Endodermal cell (in vitro differentiated cells): ENCODE results near the gene HDAC4. TPM values are rescaled to one million over a fixed set of nuclear protein-coding genes. Genes with fewer than 3 reads are reported as not detected.

Experiments
- DNase-seq: peaks from one replicate; pipeline ENCODE4 v3.0.0-alpha.2; 2017
- H3K27ac ChIP-seq: 2 replicates; pipeline ENCODE4 v1.5.1; 2013; ENCODE audit warnings: mild to moderate bottlenecking, low read depth, low read length, moderate library complexity
- H3K27me3 ChIP-seq: 2 replicates; pipeline ENCODE4 v1.6.1; 2013; ENCODE audit warnings: mild to moderate bottlenecking, low read length, moderate library complexity; ENCODE audit not compliant: insufficient read depth, control insufficient read depth, poor library complexity, severe bottlenecking
- H3K36me3 ChIP-seq: 2 replicates; pipeline ENCODE4 v1.7.0; 2013; ENCODE audit warnings: mild to moderate bottlenecking, low read length, moderate library complexity; ENCODE audit not compliant: control insufficient read depth, insufficient read depth
- H3K4me1 ChIP-seq: one replicate; pipeline ENCODE4 v1.7.0; 2013; ENCODE audit warnings: low read length; ENCODE audit not compliant: control insufficient read depth, insufficient read depth
- H3K4me3 ChIP-seq: 2 replicates; pipeline ENCODE4 v1.5.1; 2013; ENCODE audit warnings: mild to moderate bottlenecking, low read length, moderate library complexity
- H3K9ac ChIP-seq: 2 replicates; pipeline ENCODE4 v1.6.1; 2013; ENCODE audit warnings: mild to moderate bottlenecking, low read length, moderate library complexity; ENCODE audit not compliant: poor library complexity, severe bottlenecking; ENCODE audit errors: extremely low read depth
- H3K9me3 ChIP-seq: 2 replicates; pipeline ENCODE4 v1.6.1; 2013; ENCODE audit warnings: mild to moderate bottlenecking, low read length, moderate library complexity; ENCODE audit not compliant: control insufficient read depth
- H3K27ac Mint-ChIP-seq: 2 replicates; pipeline ENCODE4 v1.8.0; 2020; ENCODE audit warnings: mixed read lengths
- H3K27me3 Mint-ChIP-seq: 2 replicates; pipeline ENCODE4 v1.8.0; 2021; ENCODE audit warnings: mild to moderate bottlenecking, mixed read lengths; ENCODE audit not compliant: insufficient read depth
- H3K36me3 Mint-ChIP-seq: 2 replicates; pipeline ENCODE4 v1.8.0; 2020; ENCODE audit warnings: low read depth, mixed read lengths
- H3K4me1 Mint-ChIP-seq: 2 replicates; pipeline ENCODE4 v1.8.0; 2020; ENCODE audit warnings: mixed read lengths
- H3K4me3 Mint-ChIP-seq: 2 replicates; pipeline ENCODE4 v1.8.0; 2020; ENCODE audit warnings: mild to moderate bottlenecking, moderate library complexity, mixed read lengths
- H3K9me3 Mint-ChIP-seq: 2 replicates; pipeline ENCODE4 v1.8.0; 2020; ENCODE audit warnings: mild to moderate bottlenecking, mixed read lengths
- WGBS, 2 experiments: methylation state at CpG; one replicate each; pipeline versions ENCODE4 v1.1.5 to v1.1.7; 2013; ENCODE audit warnings: missing lambda C conversion rate in 2 of 2, mixed read lengths in 1 of 2; ENCODE audit not compliant: insufficient coverage in 1 of 2, insufficient read length in 1 of 2; 5-methylcytosine and 5-hydroxymethylcytosine counted together
- total RNA-seq, 2 donors: library from RNA; stranded (reverse); fragmentation: NEBNext Ultra II Directional in 1 of 2; extraction: Animal tissue kit (Norgen Biotek cat#: 25700) in 1 of 2; gene quantifications; 2 replicates in 1 of 2; 3 replicates in 1 of 2; pipeline ENCODE4 v1.2.1, GENCODE V29; 2021
- TF ChIP-seq, protein P1 (sequence below): fragments of 200-600 bp; sonication (generic); conservative IDR thresholded peaks from 2 replicates; pipeline ENCODE4 v1.5.0; 2021; ENCODE audit warnings: antibody characterized with exemption, mild to moderate bottlenecking

The HDAC4 gene
- total RNA-seq, 2 donors from 2014 or later = 45.7 to 51.2 TPM

DNA sequence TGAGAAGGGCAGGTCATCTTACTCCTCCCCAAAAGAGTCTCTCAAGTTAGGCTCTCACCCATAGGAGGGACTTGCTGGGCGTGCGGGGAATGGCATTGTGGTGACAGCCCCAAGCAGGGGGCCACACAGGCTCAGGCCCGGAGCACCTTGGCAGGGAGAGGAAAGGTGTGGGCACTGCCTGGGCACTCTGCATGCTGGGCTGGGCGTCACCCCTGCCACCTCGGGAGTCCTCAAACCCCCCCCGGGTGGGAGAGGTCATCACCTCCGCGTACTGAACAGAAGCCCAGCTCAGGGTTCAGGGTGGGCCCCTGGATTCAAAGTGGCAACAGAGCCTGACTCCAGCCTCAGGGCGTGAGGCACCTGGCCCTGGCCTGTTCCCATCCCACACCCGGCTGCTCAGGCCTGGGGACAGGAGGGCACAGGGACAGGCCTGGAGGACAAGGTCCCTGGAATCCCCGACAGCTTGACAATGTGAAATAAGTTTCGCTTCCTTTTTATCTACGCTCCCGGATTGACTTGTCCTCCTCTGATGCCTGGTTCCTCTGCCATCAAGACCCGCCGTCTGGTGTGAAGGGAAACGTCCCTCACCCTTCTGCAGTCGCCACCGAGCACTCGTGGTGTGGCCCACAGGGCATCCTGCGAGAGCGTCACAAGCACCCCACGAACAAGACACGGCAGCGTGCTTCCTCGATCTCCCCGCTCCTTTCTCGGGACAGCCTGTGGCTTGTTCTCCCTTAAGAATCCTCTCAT lies 97.8 kb downstream of the HDAC4 start:
- H3K27me3 Mint-ChIP-seq = no peaks in the 10 kb centered on the region
- TF ChIP-seq, protein P1, sequence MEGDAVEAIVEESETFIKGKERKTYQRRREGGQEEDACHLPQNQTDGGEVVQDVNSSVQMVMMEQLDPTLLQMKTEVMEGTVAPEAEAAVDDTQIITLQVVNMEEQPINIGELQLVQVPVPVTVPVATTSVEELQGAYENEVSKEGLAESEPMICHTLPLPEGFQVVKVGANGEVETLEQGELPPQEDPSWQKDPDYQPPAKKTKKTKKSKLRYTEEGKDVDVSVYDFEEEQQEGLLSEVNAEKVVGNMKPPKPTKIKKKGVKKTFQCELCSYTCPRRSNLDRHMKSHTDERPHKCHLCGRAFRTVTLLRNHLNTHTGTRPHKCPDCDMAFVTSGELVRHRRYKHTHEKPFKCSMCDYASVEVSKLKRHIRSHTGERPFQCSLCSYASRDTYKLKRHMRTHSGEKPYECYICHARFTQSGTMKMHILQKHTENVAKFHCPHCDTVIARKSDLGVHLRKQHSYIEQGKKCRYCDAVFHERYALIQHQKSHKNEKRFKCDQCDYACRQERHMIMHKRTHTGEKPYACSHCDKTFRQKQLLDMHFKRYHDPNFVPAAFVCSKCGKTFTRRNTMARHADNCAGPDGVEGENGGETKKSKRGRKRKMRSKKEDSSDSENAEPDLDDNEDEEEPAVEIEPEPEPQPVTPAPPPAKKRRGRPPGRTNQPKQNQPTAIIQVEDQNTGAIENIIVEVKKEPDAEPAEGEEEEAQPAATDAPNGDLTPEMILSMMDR = no peak
- no peaks in the 10 kb centered on the region for H3K9me3 Mint-ChIP-seq
- 95 to 97% methylated on average over 25 to 28 of the region's 28 CpGs for WGBS, 2 experiments
- Histone ChIP-seq H3K9ac (no peak overlapping the region), H3K4me1 (no peaks in the 10 kb centered on the region), H3K9me3 (no peaks in the 10 kb centered on the region), H3K36me3 (no peaks in the 10 kb centered on the region), H3K4me3 (no peak overlapping the region), H3K27me3 (no peaks in the 10 kb centered on the region), H3K27ac (no peak overlapping the region)
- H3K4me3 Mint-ChIP-seq = no peak overlapping the region
- peak overlapping the region; percentile 28 for H3K27ac Mint-ChIP-seq
- H3K36me3 Mint-ChIP-seq = no peaks in the 10 kb centered on the region
- H3K4me1 Mint-ChIP-seq = peaks cover 6% of the 10 kb centered on the region
- DNase-seq = peak; percentile 36

DNA sequence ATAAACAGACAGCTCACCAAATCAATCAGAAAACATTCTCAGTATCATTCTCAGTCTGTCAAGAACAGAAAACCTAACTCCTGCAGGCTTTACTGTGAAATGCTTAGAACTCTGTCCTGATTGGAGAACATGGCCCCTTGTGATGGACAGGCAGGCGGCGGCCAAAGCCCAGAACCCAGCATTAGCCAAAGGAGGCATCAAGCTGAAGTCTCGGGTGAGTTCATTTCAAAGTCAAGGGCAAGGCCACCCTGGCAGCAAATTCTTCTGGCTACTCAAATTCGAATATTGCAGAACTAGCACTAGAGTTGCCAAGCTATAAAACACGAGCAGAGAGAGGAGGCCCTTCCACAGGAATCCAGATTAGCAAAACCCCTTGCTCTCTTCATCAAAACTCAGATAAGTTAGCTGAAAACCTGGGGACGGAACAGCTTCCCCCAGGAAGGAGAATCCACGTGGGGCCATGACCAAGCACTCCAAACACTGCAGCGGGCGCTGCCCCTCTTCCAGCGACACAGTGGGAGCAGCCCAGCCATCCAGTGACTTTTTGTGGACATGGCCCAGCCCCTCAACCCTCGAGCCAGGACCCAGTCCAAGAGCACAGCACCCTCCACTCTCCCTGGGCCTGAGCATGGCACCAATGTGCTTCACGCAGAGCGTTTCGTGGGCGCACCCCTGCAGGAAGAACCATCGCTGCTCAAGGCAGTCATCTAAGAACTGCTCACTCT lies 98.6 kb downstream of the HDAC4 start:
- TF ChIP-seq, protein P1 = no peak
- H3K9me3 Mint-ChIP-seq = no peaks in the 10 kb centered on the region
- no peaks in the 10 kb centered on the region for H3K9me3 ChIP-seq
- no peak overlapping the region for H3K4me3 Mint-ChIP-seq
- H3K4me3 ChIP-seq = no peak overlapping the region
- peaks cover 2% of the 10 kb centered on the region for H3K4me1 Mint-ChIP-seq
- H3K27ac ChIP-seq = no peak overlapping the region
- no peak overlapping the region for H3K9ac ChIP-seq
- whole genome bisulfite sequencing, 2 experiments = 92 to 99% methylated on average over 14 to 16 of the region's 16 CpGs
- no peaks in the 10 kb centered on the region for H3K36me3 ChIP-seq
- no peaks in the 10 kb centered on the region for H3K27me3 ChIP-seq
- peak; percentile 49 for DNase-seq
- no peaks in the 10 kb centered on the region for H3K36me3 Mint-ChIP-seq
- H3K27me3 Mint-ChIP-seq = no peaks in the 10 kb centered on the region
- peak overlapping the region; percentile 21 for H3K27ac Mint-ChIP-seq
- no peaks in the 10 kb centered on the region for H3K4me1 ChIP-seq

DNA sequence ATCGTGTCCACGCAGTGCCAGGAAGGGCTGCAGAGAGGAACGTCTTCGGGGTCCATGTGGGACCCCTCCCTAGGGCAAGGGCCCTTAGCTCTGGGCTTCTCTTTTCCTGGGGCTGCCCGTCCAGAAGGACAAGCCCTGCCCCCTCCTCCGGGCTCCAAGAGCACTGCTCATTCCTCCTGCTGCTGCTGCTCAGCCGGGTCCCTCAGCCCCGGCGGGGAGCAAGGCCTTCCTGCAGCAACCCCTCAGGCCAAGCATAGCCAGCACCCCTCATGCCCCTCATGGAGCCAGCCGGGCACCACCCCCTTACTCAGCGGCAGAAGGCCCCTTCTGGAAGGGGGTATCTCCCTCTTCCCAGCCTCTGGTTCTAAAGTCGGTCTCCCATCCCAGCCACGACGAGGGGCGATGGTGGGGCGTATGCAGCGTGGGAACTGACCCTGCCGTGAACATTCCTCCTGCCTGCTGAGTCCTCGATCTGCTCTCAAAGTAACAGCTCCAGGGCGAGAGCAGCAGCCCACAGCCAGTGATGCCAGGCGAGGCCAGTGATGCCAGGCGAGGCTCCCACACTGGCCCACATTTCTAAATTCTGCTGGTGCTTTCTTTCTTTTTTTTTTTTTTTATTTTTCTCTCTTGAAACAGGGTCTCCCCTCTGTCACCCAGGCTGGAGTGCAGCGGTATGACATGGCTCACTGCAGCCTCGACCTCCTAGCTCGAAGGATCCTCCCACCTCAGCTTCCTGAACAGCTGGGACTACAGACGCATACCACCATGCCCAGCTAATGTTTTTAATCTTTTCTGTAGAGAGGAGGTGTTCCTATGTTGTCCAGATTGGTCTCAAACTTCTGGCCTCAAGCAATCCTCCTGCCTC lies 99.7 kb downstream of the HDAC4 start:
- no peaks in the 10 kb centered on the region for H3K27me3 ChIP-seq
- no peak overlapping the region for H3K4me3 ChIP-seq
- H3K9me3 Mint-ChIP-seq = no peaks in the 10 kb centered on the region
- no peak overlapping the region for H3K9ac ChIP-seq
- H3K9me3 ChIP-seq = no peaks in the 10 kb centered on the region
- H3K4me3 Mint-ChIP-seq = no peak overlapping the region
- no peak overlapping the region for H3K27ac Mint-ChIP-seq
- H3K4me1 Mint-ChIP-seq = peaks cover 11% of the 10 kb centered on the region
- H3K27me3 Mint-ChIP-seq = no peaks in the 10 kb centered on the region
- peak; percentile 44 for DNase-seq
- H3K4me1 ChIP-seq = peaks cover 7% of the 10 kb centered on the region
- no peak overlapping the region for H3K27ac ChIP-seq
- 92 to 93% methylated on average over 13 to 26 of the region's 26 CpGs for WGBS, 2 experiments
- no peaks in the 10 kb centered on the region for H3K36me3 ChIP-seq
- TF ChIP-seq, protein P1 = no peak
- no peaks in the 10 kb centered on the region for H3K36me3 Mint-ChIP-seq
